Esophagus muscularis mucosa (tissue), 4 donors: ENCODE data around the gene STARD7.

ENCODE experiments used
- CTCF ChIP-seq, 3 experiments: fragments of 200-600 bp in 2 of 3; fragments of 450-650 bp in 1 of 3; sonication (generic) in 2 of 3; IDR thresholded peaks; one replicate each; pipeline ENCODE4 v1.5.1; 2017 to 2019; ENCODE audit warnings: antibody characterized with exemption in 3 of 3, mild to moderate bottlenecking in 2 of 3, moderate library complexity in 1 of 3
- EP300 ChIP-seq: sonication (generic); formaldehyde crosslinking; IDR thresholded peaks from one replicate; pipeline ENCODE4 v1.6.1; 2017; ENCODE audit warnings: antibody characterized with exemption
- POLR2A ChIP-seq: fragments of 450-650 bp; IDR thresholded peaks from one replicate; pipeline ENCODE4 v1.6.1; 2017; ENCODE audit warnings: antibody characterized with exemption, moderate library complexity, mild to moderate bottlenecking, low read depth
- POLR2AphosphoS5 ChIP-seq, 2 donors: sonication (generic); formaldehyde crosslinking; IDR thresholded peaks; one replicate each; pipeline ENCODE4 v1.6.1; 2017; ENCODE audit warnings: antibody characterized with exemption in 2 of 2

DNA sequence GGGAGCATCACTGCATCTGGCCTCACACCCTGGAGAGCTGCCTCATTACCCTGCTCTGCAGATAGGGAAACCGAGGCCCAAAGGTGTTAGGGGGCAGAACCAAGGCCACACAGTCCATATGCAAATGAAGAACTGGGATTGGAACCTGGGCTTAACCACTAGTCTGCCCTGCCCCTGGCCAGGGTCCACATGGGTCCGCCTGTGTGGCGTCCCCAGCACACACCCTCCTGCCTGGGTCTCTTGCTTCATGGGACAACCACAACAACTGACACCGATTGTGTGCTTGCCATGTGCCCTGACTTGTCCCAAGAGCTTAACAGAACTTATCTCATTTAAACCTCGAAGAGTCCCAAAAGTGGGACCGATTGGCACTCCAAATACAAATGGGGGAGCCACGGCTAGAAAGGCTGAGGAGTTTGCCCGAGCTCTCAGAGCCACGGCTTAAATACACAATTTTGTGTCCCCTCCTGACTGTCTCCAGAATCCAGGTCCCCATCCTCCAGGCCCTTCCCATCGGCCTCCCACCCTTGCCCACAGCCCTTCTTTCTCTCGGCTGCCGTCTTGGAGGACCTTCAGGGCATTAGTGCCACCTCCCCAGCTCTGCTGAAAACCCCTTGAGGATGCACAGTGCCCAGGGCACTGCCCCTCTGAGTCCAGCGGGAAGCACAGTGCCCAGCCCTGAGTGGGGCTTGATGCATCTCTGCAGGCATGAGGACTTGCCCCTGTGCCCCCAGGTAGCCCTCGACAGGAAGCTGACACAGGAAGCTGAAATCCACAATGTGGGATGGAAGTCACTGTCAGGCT lies 57.6 kb downstream of the STARD7 start:
- no peak for TF ChIP-seq CTCF (IDR thresholded peaks at IDR 0.05)
- no peak for TF ChIP-seq POLR2A
- no peak for TF ChIP-seq POLR2AphosphoS5 (IDR thresholded peaks at IDR 0.05)
- no peak for TF ChIP-seq EP300
